ENCODE measurements around the gene FBXL17. TPM values are rescaled to one million over a fixed set of nuclear protein-coding genes. Genes with fewer than 3 reads are reported as not detected.

FBXL17 gene
- polyA plus RNA-seq, 2 of the 4 experiments (the other 2 are of a cell fraction): 8.7 to 9.1 TPM

DNA sequence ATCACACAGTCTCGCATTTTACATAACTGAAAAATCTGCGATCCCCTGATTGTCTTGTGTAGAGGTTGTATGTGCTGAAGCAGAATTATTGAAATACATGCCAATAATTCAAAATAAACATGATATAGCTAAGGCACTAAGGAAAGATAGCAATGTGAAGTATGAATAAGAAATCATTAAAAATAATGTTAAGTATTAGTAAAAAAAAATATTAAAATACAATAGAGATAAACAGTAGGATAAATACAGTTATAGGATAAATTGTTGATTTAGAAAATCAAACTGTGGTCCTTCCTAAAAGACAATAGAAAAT is 121.1 kb downstream of the FBXL17 start:
- ATAC-seq (peak in 1 of 2 experiments; percentile 47; a peak in 2 of 6 replicates), FAIRE-seq (no peak), DNase-seq (ENCODE audit: low read depth in 1 of 2, low spot score in 1 of 2) (no peak)
- Histone ChIP-seq H3K4me1 (no peaks in the 10 kb centered on the region), H3K27ac (no peak overlapping the region), H3K4me3 (no peak overlapping the region), H3K4me2 (peak overlapping the region; percentile 8; the same call in 2 of the 3 replicates), H3K9me3 (no peaks in the 10 kb centered on the region)
- 7% methylated on average over 2 of the region's 2 CpGs for WGBS (ENCODE audit: missing lambda C conversion rate)
- POLR2A ChIA-PET: interaction anchor here (1.2 kb wide), 1 partner anchor 85 kb away, joined by 4 read pairs; no protein-coding TSS in a partner anchor
- CTCF ChIA-PET: interaction anchor here (0.6 to 4.8 kb wide), 32 partner anchors 10 to 126 kb away, joined by 3 to 59 read pairs (median 5); no protein-coding TSS in a partner anchor
- TF ChIP-seq RAD21 (conservative IDR thresholded peaks at IDR 0.05 in 1 of 2, IDR thresholded peaks at IDR 0.05 in 1 of 2) (no peak), CEBPB (IDR thresholded peaks at IDR 0.05) (no peak), FOSB (CRISPR knock-in tag; IDR thresholded peaks at IDR 0.05) (no peak), RFX5 (IDR thresholded peaks at IDR 0.05) (no peak), PBX3 (IDR thresholded peaks at IDR 0.05) (no peak), FOXS1 (CRISPR knock-in tag; IDR thresholded peaks at IDR 0.05) (no peak), MAX (IDR thresholded peaks at IDR 0.05) (no peak), CHD4 (IDR thresholded peaks at IDR 0.05; ENCODE audit: borderline replicate concordance) (no peak), HOXB13 (CRISPR knock-in tag; IDR thresholded peaks at IDR 0.05; ENCODE audit: low read depth) (no peak), FOSL2 (IDR thresholded peaks at IDR 0.05) (no peak), FOSL2 (CRISPR knock-in tag; IDR thresholded peaks at IDR 0.05) (no peak), EP300 (IDR thresholded peaks at IDR 0.05) (no peak), SREBF2 (IDR thresholded peaks at IDR 0.05) (no peak), POLR2A (IDR thresholded peaks at IDR 0.05; ENCODE audit: low read length) (no peak), MAFK (IDR thresholded peaks at IDR 0.05; ENCODE audit: partially characterized antibody) (no peak), GATA3 (IDR thresholded peaks at IDR 0.05; ENCODE audit: borderline replicate concordance) (no peak), CBX2 (IDR thresholded peaks at IDR 0.05; ENCODE audit: borderline replicate concordance, low read depth) (no peak)
- TF ChIP-seq, protein P1, sequence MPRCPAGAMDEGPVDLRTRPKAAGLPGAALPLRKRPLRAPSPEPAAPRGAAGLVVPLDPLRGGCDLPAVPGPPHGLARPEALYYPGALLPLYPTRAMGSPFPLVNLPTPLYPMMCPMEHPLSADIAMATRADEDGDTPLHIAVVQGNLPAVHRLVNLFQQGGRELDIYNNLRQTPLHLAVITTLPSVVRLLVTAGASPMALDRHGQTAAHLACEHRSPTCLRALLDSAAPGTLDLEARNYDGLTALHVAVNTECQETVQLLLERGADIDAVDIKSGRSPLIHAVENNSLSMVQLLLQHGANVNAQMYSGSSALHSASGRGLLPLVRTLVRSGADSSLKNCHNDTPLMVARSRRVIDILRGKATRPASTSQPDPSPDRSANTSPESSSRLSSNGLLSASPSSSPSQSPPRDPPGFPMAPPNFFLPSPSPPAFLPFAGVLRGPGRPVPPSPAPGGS (IDR thresholded peaks at IDR 0.05): no peak

DNA sequence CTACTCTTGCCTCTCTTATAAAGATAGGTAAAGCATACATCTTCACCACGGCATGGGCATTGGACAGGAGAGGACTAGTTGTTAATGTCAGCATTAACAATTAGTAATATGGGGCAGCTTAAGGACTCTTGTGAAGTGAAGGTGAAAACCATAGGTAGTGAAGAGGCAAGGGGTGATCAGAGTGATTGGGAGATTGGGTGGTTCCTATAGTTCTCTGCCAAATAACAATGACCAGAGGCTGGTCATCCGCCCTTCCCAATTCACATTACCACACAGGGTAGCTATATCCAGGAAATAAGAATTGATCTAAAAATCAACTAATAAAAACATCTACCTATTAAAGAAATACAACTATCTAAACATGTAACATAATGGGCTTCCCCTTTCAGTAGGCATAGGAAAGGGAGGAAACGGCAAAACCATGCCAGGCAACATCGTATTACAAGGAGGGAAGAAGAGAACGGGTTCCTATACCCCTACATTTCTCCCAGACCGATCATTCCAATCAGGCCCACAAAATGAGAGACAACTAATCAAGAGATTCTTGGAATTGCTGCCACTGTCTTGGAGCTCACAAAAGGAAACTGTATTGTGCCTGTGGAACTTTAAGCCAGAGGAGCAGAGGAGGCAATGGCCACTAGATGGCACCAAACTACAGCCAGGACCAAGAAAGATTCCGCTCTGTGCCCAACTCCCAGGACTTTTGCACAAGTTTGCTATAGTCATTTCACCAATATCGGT is 121.6 kb downstream of the FBXL17 start:
- 48% methylated on average over 8 of the region's 8 CpGs for WGBS (ENCODE audit: missing lambda C conversion rate)
- H3K4me1 ChIP-seq: no peaks in the 10 kb centered on the region
- POLR2A ChIA-PET: interaction anchor here (1.2 kb wide), 1 partner anchor 85 kb away, joined by 4 read pairs; no protein-coding TSS in a partner anchor
- H3K9me3 ChIP-seq: no peaks in the 10 kb centered on the region
- FAIRE-seq: peak; percentile 84
- H3K4me3 ChIP-seq: no peak overlapping the region
- no peak overlapping the region for H3K27ac ChIP-seq
- DNase-seq (ENCODE audit: low read depth in 1 of 2, low spot score in 1 of 2): peak; percentile 35 to 81
- peak; percentile 99 to 100 for ATAC-seq
- TF ChIP-seq, protein P2, sequence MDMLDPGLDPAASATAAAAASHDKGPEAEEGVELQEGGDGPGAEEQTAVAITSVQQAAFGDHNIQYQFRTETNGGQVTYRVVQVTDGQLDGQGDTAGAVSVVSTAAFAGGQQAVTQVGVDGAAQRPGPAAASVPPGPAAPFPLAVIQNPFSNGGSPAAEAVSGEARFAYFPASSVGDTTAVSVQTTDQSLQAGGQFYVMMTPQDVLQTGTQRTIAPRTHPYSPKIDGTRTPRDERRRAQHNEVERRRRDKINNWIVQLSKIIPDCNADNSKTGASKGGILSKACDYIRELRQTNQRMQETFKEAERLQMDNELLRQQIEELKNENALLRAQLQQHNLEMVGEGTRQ (IDR thresholded peaks at IDR 0.05): no peak
- TF ChIP-seq SMC3 (IDR thresholded peaks at IDR 0.05): peak; percentile 77
- TF ChIP-seq JUNB (IDR thresholded peaks at IDR 0.05): no peak
- TF ChIP-seq POLR2A (IDR thresholded peaks at IDR 0.05; ENCODE audit: low read length): no peak
- TF ChIP-seq, protein P3, sequence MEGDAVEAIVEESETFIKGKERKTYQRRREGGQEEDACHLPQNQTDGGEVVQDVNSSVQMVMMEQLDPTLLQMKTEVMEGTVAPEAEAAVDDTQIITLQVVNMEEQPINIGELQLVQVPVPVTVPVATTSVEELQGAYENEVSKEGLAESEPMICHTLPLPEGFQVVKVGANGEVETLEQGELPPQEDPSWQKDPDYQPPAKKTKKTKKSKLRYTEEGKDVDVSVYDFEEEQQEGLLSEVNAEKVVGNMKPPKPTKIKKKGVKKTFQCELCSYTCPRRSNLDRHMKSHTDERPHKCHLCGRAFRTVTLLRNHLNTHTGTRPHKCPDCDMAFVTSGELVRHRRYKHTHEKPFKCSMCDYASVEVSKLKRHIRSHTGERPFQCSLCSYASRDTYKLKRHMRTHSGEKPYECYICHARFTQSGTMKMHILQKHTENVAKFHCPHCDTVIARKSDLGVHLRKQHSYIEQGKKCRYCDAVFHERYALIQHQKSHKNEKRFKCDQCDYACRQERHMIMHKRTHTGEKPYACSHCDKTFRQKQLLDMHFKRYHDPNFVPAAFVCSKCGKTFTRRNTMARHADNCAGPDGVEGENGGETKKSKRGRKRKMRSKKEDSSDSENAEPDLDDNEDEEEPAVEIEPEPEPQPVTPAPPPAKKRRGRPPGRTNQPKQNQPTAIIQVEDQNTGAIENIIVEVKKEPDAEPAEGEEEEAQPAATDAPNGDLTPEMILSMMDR (IDR thresholded peaks at IDR 0.05): peak; percentile 93
- no peak for TF ChIP-seq RNF2 (IDR thresholded peaks at IDR 0.05; ENCODE audit: borderline replicate concordance, low read depth)
- peak; percentile 87 to 88 for TF ChIP-seq RAD21 (conservative IDR thresholded peaks at IDR 0.05 in 1 of 2, IDR thresholded peaks at IDR 0.05 in 1 of 2)
- peak overlapping the region; percentile 8 for H3K4me2 ChIP-seq
- CTCF ChIA-PET: interaction anchor here (0.6 to 4.8 kb wide), 42 partner anchors 10 to 1477 kb away, joined by 3 to 59 read pairs (median 4); no protein-coding TSS in a partner anchor

Measured in A549 (cell line).